Sigmoid colon (tissue), 7 donors: ENCODE measurements around the gene EHD3. TPM values are rescaled to one million over a fixed set of nuclear protein-coding genes. Genes with fewer than 3 reads are reported as not detected.
A peak's percentile ranks its signal among the peaks of the same experiment; 100 is the strongest.

Experiments
- DNase-seq: peaks from one replicate; pipeline ENCODE4 v3.0.0-alpha.2; 2019
- H3K27ac ChIP-seq, 4 donors: fragments of 200-600 bp; sonication (generic); one replicate each; pipeline ENCODE4 v1.5.1; 2016 to 2019; ENCODE audit warnings: mild to moderate bottlenecking in 1 of 4
- H3K27me3 ChIP-seq, 3 donors: fragments of 200-600 bp; sonication (generic); one replicate each; pipeline ENCODE4 v1.5.1; 2019; ENCODE audit warnings: mild to moderate bottlenecking in 1 of 3
- H3K36me3 ChIP-seq, 4 donors: fragments of 200-600 bp; sonication (generic); one replicate each; pipeline ENCODE4 v1.5.1; 2016 to 2019
- H3K4me1 ChIP-seq, 4 donors: fragments of 200-600 bp; sonication (generic); one replicate each; pipeline ENCODE4 v1.5.1; 2017 to 2019
- H3K4me3 ChIP-seq, 4 donors: fragments of 200-600 bp; sonication (generic); one replicate each; pipeline ENCODE4 v1.5.1; 2017 to 2019; ENCODE audit warnings: mild to moderate bottlenecking in 2 of 4, moderate library complexity in 1 of 4
- H3K9me3 ChIP-seq, 4 donors: fragments of 200-600 bp in 3 of 4; sonication (generic) in 3 of 4; one replicate each; pipeline versions ENCODE4 v1.5.1 to v1.6.1; 2013 to 2019
- CTCF ChIP-seq, 4 experiments: fragments of 450-650 bp in 3 of 4; fragments of 200-600 bp in 1 of 4; IDR thresholded peaks; one replicate each; pipeline ENCODE4 v1.5.1; 2016 to 2019; ENCODE audit warnings: antibody characterized with exemption in 4 of 4, mild to moderate bottlenecking in 3 of 4, moderate library complexity in 2 of 4
- EP300 ChIP-seq, 4 donors: sonication (generic); formaldehyde crosslinking; IDR thresholded peaks; one replicate each; pipeline ENCODE4 v1.6.1; 2017; ENCODE audit warnings: antibody characterized with exemption in 4 of 4
- POLR2A ChIP-seq, 2 donors: fragments of 450-650 bp; IDR thresholded peaks; one replicate each; pipeline ENCODE4 v1.6.1; 2016; ENCODE audit warnings: antibody characterized with exemption in 2 of 2, mild to moderate bottlenecking in 2 of 2, moderate library complexity in 2 of 2
- POLR2AphosphoS5 ChIP-seq, 4 donors: sonication (generic); formaldehyde crosslinking; IDR thresholded peaks; one replicate each; pipeline ENCODE4 v1.6.1; 2017; ENCODE audit warnings: antibody characterized with exemption in 4 of 4
- WGBS, 2 donors: extraction: QIAGEN DNeasy Blood & Tissue Kit; methylation state at CpG; one replicate each; pipeline ENCODE4 v1.1.7; 2013; 5-methylcytosine and 5-hydroxymethylcytosine counted together
- intact Hi-C: fragments of 100-400 bp; cut with DNase I; formaldehyde crosslinking; loops from one replicate; pipeline ENCODE4 v1.15.1; 2023
- polyA plus RNA-seq, 3 donors: library from polyadenylated mRNA; stranded (reverse); fragments of 200-250 nt; gene quantifications; one replicate each; pipeline ENCODE4 v1.2.3, GENCODE V29; 2013
- total RNA-seq, 4 donors: library from RNA; depleted of rRNA; stranded (reverse); fragments of >200 nt; gene quantifications; one replicate each; pipeline ENCODE4 v1.1.0, GENCODE V29; 2016
- donor health status: healthy with polysubstance abuse.
- donor health status: Bipolar disorder and iron deficiency.
- donor health status: healthy.

EHD3 gene
- total and polyA plus RNA-seq, 7 donors: 0.60 to 7.8 (median 3.7) TPM

DNA sequence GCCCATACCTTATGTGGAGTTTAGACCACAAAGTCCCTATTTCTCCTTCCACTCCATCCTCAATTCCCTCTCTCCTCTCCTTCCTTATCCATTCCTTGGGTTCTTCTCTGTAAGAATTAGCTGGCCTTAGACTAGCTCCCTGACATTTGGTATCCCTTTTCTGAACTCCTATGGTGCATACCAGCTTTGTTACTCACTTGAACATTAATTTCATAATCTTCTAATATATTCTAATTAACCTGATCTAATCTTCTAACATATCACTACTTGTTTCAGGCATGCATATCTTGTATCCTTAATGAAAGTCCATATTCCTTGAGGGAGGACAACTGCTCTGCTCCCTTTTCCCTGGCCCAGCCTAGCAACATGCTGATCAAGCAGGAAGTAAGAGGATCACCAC lies 66.4 kb downstream of the EHD3 start:
- intact Hi-C loops: no loop called here
- no peaks in the 10 kb centered on the region for H3K27me3 ChIP-seq
- no peaks in the 10 kb centered on the region for H3K9me3 ChIP-seq
- no peaks in the 10 kb centered on the region for H3K36me3 ChIP-seq
- no peak overlapping the region for H3K27ac ChIP-seq
- no peak for TF ChIP-seq EP300 (IDR thresholded peaks at IDR 0.05)
- TF ChIP-seq POLR2AphosphoS5 (IDR thresholded peaks at IDR 0.05): no peak
- no peak for TF ChIP-seq POLR2A (IDR thresholded peaks at IDR 0.05)
- no peak for TF ChIP-seq CTCF (IDR thresholded peaks at IDR 0.05)
- H3K4me3 ChIP-seq: no peak overlapping the region
- H3K4me1 ChIP-seq: peaks cover 0 to 20% (median 10%) of the 10 kb centered on the region in 4 donors
- no peak for DNase-seq

- H3K4me1 ChIP-seq: peaks cover 0 to 16% (median 7%) of the 10 kb centered on the region in 4 donors
- peak overlapping the region; percentile 35 to 68 (median 48) for H3K27ac ChIP-seq
- WGBS, 2 donors: 85 to 87% methylated on average over 9 of the region's 9 CpGs
- no peak for DNase-seq
- no peaks in the 10 kb centered on the region for H3K9me3 ChIP-seq
- TF ChIP-seq EP300 (IDR thresholded peaks at IDR 0.05) (no peak), POLR2AphosphoS5 (IDR thresholded peaks at IDR 0.05) (peak in 2 of 4 donors; percentile 35 to 41)
- H3K27me3 ChIP-seq: no peaks in the 10 kb centered on the region
- intact Hi-C loops: no loop called here
- H3K4me3 ChIP-seq: no peak overlapping the region
- H3K36me3 ChIP-seq: no peaks in the 10 kb centered on the region
Observed at GRCh38 chr2:31302940-31303563, 69.1 kb downstream of the EHD3 start.

GRCh38 chr2:31304816-31305215 lies 70.9 kb downstream of the EHD3 start:
- no peak for TF ChIP-seq POLR2A (IDR thresholded peaks at IDR 0.05)
- TF ChIP-seq EP300 (IDR thresholded peaks at IDR 0.05): no peak
- TF ChIP-seq POLR2AphosphoS5 (IDR thresholded peaks at IDR 0.05): no peak
- no peak for TF ChIP-seq CTCF (IDR thresholded peaks at IDR 0.05)
- H3K4me1 ChIP-seq: peaks cover 0 to 16% (median 7%) of the 10 kb centered on the region in 4 donors
- no peak overlapping the region for H3K4me3 ChIP-seq
- no peaks in the 10 kb centered on the region for H3K27me3 ChIP-seq
- 83 to 84% methylated on average over 2 of the region's 2 CpGs for WGBS, 2 donors
- intact Hi-C loops: no loop called here
- H3K9me3 ChIP-seq: no peaks in the 10 kb centered on the region
- H3K36me3 ChIP-seq: no peaks in the 10 kb centered on the region
- DNase-seq: no peak
- H3K27ac ChIP-seq: no peak overlapping the region

GRCh38 chr2:31312898-31313297 lies 78.9 kb downstream of the EHD3 start:
- no peaks in the 10 kb centered on the region for H3K9me3 ChIP-seq
- intact Hi-C loops: no loop called here
- DNase-seq: no peak
- no peak overlapping the region for H3K27ac ChIP-seq
- H3K4me1 ChIP-seq: no peaks in the 10 kb centered on the region
- no peak overlapping the region for H3K4me3 ChIP-seq
- no peak for TF ChIP-seq EP300 (IDR thresholded peaks at IDR 0.05)
- TF ChIP-seq POLR2A (IDR thresholded peaks at IDR 0.05): no peak
- TF ChIP-seq POLR2AphosphoS5 (IDR thresholded peaks at IDR 0.05): no peak
- no peak for TF ChIP-seq CTCF (IDR thresholded peaks at IDR 0.05)
- 85 to 91% methylated on average over 3 of the region's 3 CpGs for WGBS, 2 donors
- H3K27me3 ChIP-seq: no peaks in the 10 kb centered on the region
- no peaks in the 10 kb centered on the region for H3K36me3 ChIP-seq

DNA sequence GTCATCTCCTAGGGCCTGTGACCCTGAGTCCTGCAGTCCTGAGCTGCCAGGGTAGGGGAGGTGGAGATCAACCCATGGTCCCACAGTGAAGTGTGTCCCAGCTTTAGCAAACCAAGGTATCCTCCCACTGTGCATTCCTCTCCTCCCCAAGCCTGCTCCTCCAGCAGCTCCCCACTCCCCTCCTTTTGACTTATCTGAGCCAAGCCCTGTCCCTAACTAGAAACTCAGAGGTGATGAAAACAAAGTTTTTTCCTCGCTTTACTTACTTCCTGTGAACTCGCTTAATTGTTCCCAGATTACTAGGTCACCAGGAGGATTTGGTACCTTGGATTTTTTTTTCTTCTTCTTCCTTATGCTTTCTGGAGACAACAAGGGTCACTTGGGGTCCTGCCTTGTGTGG lies 80.8 kb downstream of the EHD3 start:
- intact Hi-C loops: no loop called here
- 94 to 96% methylated on average over 2 of the region's 2 CpGs for WGBS, 2 donors
- no peak overlapping the region for H3K27ac ChIP-seq
- no peak overlapping the region for H3K4me3 ChIP-seq
- no peaks in the 10 kb centered on the region for H3K27me3 ChIP-seq
- DNase-seq: no peak
- no peak for TF ChIP-seq CTCF (IDR thresholded peaks at IDR 0.05)
- TF ChIP-seq POLR2AphosphoS5 (IDR thresholded peaks at IDR 0.05): no peak
- no peak for TF ChIP-seq EP300 (IDR thresholded peaks at IDR 0.05)
- TF ChIP-seq POLR2A (IDR thresholded peaks at IDR 0.05): no peak
- H3K4me1 ChIP-seq: peaks cover 0 to 10% (median 2%) of the 10 kb centered on the region in 4 donors
- no peaks in the 10 kb centered on the region for H3K36me3 ChIP-seq
- H3K9me3 ChIP-seq: no peaks in the 10 kb centered on the region
